ENCODE measurements around the gene EDA.

EDA gene

GRCh38 chrX:69615779-69616456 is at the start of gene EDA:
EDA (plus strand) TSS chrX:69616113.
- DNase-seq = peak; percentile 76

- DNase-seq = no peak
Observed at GRCh38 chrX:69568828-69569227, 47.1 kb upstream of the EDA start.

DNA sequence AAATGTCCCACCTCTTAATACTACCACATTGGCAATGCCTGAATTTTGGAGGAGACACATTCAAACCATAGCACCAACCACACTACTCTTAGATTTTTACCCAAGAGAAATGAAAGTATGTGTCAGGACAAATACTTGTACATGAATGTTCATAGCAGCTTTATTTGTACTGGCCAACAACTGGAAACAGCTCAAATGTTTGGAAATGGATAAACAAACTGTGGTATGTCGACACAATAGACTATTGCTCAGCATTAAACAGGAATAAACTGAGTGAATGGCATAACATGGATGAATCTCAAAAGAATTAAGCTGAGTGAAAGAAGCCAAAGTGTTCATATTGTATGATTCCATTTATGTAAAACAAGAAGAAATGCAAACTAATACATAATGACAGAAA is 18.5 kb upstream of the EDA start:
- no peak for DNase-seq

- no peak for DNase-seq
Observed at GRCh38 chrX:69600182-69600581, 15.7 kb upstream of the EDA start.

- no peak for DNase-seq
Observed at GRCh38 chrX:69603566-69604194, 12.2 kb upstream of the EDA start.

GRCh38 chrX:69605521-69605920 is 10.4 kb upstream of the EDA start:
- DNase-seq = no peak

DNA sequence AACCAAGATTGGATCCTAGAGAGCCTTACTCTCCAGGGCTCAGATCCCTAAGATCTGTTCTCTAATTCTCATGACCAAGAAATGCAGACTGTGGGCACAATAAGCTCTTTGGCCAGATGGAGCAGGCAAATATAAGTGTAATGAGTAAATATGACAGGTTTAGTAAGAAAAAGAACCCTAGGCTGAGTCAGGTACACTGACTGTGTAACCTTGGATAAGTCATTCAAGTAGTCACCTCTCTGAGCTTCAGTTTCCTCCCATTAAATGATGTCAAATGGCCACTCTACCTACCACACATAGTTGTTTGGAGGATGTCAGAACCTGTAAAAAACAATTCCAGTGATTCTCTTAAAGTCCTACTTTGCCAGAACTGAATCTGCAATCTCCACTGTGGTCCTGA is 8.3 kb upstream of the EDA start:
- DNase-seq = no peak

DNA sequence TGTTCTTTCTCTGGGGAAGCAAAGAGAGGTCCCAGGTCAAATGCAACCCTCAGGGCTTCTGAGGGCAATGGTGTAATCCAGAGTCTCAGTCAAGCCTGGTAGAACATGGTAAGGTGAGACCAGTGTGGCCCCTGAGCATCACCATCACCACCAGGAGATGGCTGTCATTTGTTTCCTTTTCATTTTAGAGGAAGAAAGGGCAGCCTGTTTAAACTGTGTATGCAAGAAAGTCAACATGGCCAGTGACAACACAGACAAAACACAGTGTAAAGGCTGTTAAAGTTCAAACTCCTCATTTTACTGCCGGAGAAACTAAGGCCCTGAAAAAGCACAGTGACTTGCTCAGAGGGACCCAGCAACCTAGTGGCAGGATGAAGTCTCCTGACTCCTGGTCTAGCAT is 2.0 kb upstream of the EDA start:
- DNase-seq = no peak

DNA sequence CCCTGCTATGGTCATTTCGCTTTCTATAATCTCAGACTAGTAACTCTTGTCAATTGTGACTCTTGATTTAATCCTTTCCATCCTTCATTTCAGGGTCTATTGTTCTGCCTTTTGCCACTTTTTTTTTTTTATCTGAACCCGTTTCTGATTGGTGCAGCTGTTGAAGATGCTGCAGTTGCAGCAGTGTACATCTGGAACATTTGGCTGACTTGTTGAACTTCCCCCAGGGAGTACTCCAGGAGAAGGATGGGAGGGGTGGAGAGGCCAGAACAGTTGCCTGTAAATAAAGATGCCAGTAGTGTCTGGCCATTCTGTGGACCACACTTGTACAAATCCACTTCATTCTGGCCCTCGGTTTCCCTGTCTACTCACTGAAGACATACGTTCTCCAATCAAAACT is 1.0 kb upstream of the EDA start:
- DNase-seq = no peak

GRCh38 chrX:69615342-69615741 is 571 bp upstream of the EDA start:
- DNase-seq = no peak

- peak; percentile 7 for DNase-seq
Observed at GRCh38 chrX:69616457-69617203, 717 bp downstream of the EDA start.

GRCh38 chrX:69618803-69619202 is 2.9 kb downstream of the EDA start:
- DNase-seq = peak; percentile 17

DNA sequence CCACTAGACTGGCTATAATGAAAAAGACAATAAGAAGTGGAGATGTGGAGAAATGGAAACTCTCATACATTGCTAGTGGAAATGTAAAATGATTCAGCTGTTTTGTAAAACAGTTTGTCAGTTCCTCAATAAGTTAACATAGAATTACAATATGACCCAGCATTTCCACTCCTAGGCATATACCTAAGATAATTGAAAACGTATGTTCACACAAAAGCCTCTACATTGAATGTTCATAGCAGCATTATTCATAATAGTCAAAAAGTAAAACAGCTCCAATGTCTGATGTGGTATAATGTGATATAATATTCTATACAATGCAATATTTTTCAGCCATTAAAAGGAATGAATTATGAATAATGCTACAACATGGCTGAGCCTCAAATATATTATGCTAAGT is 10.2 kb downstream of the EDA start:
- DNase-seq = no peak

- no peak for DNase-seq
Observed at GRCh38 chrX:69627744-69628143, 11.8 kb downstream of the EDA start.

DNA sequence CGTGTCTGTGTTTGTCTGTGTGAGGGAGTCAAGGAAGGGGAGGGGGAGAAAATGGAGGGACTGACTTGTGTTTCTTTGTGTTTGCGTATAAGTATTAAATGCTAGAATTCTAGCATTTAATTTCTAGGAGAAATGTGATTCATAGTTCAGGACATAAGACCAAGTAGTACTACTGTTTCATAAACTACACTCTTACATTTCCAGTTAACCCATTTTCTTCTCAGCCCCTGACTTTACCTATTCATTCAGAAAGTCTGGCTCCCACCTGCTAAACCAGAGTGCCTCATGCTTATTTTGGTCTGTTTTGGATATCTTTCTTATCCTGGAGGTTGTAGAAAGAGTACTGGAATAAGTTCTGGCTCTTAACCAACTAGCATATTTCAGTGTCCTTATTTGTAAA is 14.2 kb downstream of the EDA start:
- DNase-seq = no peak

DNA sequence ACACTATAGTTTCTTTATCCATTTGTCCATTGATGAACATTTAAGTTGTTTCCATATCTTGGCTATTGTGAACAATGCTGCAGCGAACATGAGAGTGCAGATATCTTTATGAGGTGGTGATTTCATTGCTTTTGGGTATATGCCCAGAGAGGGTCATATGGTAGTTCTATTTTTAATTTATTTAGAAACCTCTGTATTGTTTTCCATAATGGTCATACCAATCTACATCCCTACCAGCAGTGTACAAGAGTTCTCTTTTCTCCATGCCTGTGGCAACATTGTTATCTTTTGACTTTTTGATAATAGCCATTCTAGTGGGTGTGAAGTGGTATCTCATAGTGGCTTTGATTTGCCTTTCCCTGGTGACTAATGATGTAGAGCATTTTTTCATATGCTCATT is 48.8 kb downstream of the EDA start:
- DNase-seq = no peak

DNA sequence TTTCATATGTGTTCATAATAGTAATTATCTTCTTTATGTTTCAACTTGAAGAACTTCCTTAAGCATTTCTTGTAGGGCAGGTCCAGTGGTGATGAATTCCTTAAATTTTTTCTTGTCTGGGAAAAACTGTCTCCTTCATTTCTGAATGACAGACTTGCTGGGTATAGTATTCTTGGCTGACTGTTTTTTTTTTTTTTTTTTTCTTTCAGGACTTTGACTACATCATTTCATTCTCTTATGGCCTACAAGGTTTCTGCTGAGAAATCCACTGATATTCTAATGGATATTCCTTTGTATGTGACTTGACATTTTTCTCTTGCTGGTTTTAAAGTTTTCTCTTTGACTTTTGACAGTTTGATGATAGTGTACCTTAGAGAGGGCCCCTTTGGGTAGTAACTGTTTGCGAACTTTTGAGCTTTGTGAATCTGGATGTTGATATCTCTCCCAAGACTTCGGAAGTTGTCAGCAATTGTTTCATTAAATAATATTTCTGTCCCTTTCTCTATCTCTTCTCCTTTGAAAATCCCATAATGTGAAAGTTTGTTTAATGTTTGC is 54.2 kb downstream of the EDA start:
- DNase-seq = no peak

GRCh38 chrX:69674891-69675290 is 59.0 kb downstream of the EDA start:
- no peak for DNase-seq

GRCh38 chrX:69705818-69706217 is 89.9 kb downstream of the EDA start:
- no peak for DNase-seq

DNA sequence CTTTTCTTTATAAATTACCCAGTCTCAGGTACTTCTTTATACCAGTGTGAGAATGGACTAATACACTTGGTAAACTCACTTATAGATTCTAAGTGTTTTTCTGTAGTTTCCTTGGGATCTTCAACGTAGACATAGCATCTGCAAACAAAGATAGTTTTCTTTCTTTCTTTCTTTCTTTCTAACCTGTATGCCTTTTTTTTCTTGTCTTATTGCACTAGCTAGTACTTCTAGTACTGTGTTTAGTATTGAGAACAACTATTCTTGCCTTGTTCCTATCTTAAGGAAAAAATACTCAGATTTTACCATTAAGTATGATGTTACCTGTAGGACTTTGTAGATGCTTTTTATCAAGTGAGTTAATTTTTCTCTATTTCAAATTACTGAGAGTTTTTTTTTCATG is 102.2 kb downstream of the EDA start:
- DNase-seq = no peak

DNA sequence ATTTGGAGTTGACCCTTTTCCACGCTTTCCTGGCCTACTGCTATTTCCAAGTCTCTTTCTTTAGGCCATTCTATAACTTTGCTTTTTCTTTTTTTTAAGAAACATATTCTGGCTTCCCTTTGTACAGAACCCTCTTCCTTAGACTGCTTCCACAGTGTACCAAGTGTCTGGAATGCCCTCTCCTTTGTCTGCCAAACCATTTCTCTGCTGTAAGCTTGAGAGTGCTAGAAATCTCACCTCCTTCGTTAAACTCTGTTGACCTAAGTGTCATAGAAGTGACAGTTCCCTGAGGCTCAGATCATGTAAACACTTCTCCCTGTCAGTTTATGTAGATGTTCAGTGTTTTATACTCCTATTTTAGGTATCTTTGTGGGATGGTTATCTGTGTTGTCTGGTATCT is 108.4 kb downstream of the EDA start:
- no peak for DNase-seq

- DNase-seq = no peak
Observed at GRCh38 chrX:69740317-69740716, 124.4 kb downstream of the EDA start.

GRCh38 chrX:69741721-69742120 is 125.8 kb downstream of the EDA start:
- DNase-seq = no peak

- DNase-seq = no peak
Observed at GRCh38 chrX:69746051-69746450, 130.1 kb downstream of the EDA start.

Data from CD4-positive, alpha-beta T cell treated with Interleukin-6 for 4 hours (primary cell).